GM21423 (cell line): ENCODE data around the gene VSNL1.

Source experiments
- ATAC-seq: cut with Tn5 transposase; IDR thresholded peaks from one replicate; pipeline ENCODE4 v1.9.1; 2021; ENCODE audit warnings: mild to moderate bottlenecking, moderate library complexity; ENCODE audit not compliant: unreplicated experiment

Gene VSNL1

DNA sequence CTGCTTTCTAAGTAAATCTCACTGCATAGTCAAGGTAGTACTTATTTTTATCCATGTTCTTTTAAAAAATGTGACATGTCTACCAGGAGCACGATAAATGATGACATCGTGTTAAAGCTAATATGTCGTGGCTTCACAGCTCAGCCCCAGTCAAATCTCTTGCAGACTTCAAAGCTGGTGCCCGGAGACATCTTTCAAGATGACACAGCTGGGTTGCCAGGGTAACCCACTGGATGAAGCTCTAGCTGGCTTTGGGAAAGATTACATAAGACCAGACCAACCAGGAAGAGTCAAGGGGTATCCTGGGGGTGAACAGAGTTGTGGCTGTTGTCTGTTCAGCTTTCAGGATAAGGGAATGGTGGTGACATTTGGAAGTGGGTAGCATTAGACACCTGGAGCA is 67.8 kb downstream of the VSNL1 start:
- no peak for ATAC-seq

DNA sequence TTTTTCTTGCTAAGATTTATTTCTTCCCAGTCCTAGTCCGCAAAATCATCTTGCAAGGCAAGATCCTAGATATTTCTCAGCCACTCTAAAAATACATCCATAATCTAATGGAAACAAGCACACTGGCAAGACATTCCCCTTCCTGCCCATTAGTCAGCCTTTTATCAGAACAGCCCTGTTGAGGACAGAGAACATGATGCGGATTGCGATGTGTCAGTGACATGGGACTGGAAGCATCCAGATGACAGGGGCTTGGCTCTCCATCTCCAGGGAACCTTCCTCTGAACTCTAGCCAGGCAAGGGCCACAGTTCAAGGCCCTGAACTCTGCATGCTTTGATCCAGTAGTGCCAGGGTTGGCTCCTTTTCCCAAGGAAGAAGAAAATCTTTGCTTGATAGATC is 70.0 kb downstream of the VSNL1 start:
- ATAC-seq: no peak

DNA sequence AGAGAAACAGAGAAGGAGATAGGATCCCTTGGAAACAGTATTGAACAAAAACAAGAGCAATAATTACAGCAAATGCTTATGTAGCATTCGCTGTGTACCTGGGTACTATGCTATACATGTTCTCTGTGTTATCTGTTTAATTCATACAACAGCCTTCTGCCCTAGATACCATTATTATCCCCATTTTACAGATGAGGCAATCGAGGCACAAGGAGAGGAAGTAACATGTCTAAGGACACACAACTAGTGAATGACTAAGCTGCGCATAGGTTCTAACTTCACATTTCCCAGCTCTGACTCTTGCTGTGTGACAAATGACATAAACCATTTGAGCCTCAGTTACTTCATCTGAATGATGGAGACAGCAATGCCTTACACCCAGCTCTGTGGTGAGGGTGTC is 70.5 kb downstream of the VSNL1 start:
- ATAC-seq: no peak

DNA sequence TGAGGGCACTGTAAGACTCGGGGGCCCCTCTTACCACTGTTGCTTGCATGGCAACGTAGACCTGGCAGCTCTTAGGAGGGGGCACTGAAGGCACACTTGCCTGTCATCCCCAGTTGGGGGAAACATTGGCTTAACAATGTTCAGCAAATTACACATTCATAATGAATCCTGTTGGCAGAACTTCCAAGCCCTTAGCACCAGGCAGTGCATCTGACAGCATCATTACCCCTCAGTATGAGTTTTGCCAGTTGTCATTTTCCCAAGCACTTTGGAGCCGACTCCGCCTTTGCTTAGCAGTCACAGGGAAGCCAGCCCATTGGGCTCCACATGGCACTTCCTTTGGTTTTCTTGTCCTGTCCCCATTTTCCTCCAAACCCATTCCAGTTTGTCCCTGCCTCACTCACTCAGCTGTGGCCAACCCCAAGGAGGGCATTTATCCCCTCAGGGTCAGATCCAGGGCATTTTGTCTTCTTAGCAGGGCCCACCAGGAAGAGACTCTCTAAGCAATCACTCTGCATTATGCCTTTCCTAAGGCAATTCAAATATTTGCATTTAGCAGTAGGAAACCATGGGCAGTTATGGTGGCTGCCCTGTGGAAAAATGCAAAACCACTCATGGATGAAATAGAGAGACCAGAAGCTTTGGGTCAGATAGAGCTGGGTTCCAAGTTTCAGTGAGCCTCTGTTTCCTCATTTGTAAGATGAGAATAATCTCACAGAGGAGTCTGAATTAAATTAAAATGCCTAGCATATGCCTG is 73.9 kb downstream of the VSNL1 start:
- ATAC-seq: no peak

DNA sequence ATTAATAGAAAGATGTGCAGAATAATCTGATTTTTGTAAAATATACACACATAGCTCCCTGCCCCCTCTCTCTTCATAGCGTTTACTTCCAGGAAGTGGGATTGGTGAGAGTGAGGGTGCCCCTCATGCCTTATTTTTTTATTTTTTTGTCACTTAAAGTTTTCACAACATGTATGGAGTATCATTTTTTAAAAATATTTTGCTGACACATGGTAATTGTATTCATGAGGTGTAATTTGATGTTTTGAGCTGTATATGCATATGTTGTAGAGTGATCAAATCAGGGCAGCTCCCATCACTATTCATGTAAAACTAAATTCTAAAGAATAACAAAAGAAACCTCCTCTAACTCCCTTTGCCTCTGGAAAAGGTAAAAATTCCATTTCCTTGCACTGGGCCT is 74.7 kb downstream of the VSNL1 start:
- no peak for ATAC-seq

DNA sequence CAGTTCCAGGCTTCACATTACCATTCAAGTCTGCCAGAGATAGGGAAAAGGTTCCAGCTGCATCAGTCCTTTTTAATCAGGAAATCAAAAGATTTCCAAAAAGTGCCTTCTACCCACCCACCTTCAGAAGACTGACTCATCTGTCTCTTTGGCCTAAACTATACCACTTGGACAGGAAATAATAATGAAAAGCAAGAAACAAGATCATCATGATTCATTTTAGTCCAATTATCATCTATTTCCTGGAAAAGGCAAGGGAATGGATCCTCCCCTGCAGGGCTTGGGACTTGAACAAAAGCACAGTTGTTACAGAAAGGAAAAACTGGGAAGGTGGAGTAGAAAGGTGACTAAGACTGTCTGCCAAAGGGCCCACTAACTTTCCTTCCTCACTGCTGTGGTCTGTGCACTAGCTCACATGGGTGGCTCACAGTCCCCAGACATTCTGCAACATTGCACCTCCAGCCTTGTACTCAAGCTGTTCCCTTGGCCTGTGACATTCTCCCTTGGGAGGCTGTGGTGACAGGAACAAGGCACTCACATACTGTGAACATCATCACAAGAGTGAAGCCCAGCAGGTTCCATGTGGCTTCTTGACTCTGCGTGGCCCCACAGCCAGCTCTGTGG is 75.3 kb downstream of the VSNL1 start:
- no peak for ATAC-seq

DNA sequence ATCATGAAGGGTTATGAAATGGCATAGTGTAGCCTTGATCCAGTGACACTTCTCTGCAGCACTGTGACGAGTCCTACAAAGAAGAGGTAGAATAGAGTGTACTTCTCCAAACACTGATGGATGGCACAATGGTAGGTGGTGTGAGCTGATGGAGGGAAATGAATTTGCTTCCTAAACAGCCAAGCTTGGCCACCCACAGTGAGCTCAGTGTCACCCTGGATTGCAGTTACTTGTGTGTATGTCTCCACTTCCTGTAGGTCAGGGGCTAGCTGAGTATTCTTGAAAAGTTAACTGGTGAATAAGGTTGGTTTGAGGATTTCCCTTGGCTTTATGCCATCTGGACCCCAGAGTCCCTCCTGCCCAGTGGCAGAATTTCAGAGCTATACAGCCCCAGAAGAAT is 75.9 kb downstream of the VSNL1 start:
- ATAC-seq: no peak

DNA sequence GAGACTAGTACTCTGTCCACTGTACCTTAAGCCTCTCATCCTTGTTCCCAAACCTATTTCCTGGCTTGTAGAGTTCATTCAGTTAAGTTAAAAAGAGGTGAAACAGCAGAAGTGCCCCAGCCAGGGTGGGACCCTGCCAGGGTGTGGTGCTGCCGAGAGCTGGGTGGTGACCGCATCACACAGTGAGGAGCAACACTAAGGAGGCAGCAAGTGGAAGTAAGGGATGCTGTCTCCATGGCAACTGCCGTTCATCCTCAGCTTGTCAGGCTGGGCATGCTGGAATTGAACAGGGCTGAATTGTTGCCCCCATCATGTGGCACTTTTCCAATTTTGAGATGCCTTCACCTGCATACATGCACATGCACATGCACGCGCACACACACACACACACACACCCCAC is 77.0 kb downstream of the VSNL1 start:
- ATAC-seq: no peak

DNA sequence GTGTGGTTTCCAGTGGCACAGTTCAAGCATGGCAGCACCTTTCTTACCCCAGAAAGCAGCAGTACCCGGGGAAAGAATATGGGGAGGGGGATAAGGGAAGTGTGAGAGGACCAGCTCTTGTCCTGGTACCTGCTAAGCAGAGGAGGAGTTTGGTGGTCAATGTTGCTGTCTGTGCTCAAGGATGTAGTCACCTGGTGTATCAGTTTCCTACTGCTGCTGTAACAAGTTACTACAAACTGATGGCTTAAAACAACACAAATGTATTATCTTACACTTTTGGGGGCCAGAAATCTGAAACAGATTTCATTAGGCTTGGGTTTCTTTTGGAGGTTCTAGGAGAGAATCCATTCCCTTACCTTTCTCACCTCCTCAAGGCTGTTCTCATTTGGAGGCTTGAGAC is 77.5 kb downstream of the VSNL1 start:
- no peak for ATAC-seq

DNA sequence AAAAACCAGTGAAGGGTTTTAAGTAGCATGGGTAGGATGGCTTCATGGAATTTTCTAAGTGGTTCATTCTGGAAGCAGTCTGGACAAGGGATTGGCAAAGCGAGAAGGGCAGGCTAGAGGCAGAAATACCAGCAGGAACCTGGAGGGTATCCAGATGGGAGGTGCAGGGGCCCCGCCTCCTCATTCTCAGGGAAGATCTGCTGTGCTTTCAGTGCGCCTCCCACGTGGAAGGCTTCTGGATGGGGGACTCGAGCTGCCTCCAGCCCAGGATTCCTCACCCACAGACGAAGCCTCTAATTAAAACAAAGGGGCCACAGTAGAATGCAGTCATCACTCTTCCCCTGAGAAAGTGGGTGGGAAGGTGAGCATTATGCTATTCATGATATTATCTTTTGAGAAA is 79.8 kb downstream of the VSNL1 start:
- ATAC-seq: no peak

DNA sequence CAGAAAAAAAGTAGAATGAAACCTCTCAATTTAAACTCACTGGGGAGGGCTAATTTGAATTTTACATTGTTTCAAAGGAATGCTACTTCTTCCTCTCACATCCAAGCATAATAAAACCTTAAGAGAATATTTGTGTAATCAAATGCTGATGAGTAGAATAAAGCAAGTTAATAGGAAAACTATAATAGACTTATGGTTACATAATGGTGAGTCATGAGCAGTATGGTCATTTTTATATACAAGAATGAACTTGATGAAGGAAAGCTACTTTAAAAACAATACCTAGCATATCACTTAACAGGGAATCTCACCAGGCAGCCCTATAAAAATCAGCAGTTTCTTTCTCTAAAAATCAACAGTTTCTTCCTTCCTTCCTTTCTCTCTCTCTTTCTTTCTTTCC is 80.3 kb downstream of the VSNL1 start:
- no peak for ATAC-seq

DNA sequence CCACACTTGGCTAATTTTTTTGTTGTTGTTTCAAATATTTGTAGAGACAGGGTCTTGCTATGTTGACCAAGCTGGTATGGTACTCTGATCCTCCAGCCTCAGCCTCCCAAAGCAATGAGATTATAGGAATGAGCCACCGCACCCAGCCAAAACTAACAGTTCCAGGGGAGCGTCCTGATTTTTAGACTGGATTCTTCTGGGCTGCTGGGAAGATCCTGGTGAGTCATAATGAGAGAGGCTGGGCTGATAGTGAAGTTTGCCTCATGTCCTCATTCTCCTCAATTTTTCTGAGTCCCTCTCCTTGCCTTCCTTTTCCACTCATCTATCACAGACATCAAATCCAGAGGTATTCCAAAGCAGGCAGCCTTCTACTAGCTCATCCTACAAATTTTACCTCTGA is 81.3 kb downstream of the VSNL1 start:
- no peak for ATAC-seq

DNA sequence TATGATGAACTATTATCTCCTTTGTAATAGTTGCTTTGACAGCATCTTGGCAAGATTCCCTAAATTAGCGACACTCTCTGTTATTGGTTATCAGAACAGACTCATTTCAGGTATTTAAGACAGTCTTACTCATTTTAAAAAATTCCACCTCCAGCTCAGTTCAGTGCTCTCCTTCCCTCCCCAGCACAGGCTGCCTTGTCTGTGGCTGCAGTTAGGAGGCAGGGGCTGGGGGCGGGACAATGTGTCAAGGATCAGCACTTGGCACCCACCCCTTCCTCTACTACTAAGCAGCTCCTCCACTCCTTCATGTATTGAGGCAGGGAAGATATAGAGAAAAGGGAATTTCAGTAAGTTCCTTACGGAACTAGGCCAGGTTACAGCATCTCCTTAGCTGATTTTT is 85.0 kb downstream of the VSNL1 start:
- ATAC-seq: no peak

DNA sequence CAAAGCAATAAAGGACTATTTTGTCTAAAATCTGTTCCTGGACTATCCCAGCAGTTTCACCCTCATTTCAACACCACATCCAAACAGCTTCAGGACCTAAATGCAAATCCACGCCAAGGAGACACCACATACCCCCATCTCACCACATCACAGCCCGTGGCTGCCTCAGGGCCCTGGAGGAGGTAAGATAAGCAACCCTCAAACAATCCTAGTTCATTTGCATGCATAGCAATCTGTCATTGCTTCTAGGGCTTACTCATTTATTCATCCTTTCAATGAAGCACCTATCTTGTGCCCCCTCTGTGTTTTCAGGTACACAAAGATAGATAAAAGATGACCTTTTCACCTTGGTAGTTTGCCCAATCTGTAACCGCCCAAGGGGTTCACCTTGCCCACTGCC is 86.5 kb downstream of the VSNL1 start:
- no peak for ATAC-seq

DNA sequence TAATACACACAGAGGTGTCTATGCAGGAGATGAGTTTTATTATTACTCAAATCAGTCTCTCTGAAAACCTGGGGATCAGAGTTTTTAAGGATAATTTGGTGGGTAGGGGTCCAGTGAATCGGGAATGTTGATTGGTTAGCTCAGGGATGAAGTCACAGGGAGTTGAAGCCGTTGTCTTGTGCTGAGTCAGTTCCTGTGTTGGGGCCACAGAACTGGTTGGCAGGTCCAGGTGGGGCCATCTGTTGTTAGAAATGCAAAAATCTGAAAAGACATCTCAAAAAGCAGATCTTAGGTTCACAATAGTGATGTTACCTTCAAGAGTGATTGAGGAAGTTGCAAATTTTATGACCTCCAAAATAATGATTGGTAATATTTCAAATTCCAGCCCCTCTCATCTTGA is 86.9 kb downstream of the VSNL1 start:
- ATAC-seq: no peak

DNA sequence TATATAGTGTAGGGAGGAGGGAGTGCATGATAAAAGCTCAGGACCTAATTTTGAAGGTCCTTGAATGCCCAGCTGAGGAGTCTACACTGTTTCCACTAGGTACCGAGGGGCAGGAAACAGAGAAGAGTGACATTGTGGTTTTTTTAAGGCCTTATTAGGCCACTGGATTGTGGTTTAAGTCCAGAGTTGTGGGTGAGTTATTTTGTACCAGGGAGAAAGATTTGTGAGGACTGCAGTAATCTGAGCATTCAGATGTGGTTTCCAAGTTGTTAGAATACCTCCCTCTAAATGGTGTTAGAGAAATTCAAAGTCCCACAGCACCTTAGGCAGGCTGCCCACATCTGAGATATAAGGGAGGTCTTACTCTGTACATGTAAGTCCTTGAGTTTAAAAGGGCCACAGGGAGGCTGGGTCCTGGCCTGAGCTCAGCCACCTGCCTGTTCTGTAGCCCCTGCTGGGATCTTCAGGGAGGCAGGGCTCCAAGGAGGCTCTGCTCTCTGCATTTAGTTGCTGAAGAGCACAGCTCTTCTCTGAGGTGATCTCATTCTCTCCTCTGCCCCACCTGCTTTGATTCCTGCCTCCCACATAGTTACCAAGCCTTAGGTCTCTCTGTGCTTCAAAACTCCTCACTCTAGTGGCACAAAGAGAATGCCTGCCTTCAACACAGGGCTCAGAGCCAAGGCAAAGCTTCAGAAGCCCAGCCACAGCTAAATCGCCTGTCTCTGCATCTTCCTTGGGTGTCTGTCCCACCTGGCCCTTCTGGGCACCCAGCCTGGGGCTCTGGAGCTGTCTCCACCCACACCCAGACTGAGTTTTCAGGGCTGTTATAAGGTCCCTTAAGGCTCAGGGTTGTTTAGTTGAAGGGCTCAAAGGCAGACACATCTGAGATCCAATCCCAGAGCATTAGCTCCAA is 88.1 kb downstream of the VSNL1 start:
- ATAC-seq: peak; percentile 55

DNA sequence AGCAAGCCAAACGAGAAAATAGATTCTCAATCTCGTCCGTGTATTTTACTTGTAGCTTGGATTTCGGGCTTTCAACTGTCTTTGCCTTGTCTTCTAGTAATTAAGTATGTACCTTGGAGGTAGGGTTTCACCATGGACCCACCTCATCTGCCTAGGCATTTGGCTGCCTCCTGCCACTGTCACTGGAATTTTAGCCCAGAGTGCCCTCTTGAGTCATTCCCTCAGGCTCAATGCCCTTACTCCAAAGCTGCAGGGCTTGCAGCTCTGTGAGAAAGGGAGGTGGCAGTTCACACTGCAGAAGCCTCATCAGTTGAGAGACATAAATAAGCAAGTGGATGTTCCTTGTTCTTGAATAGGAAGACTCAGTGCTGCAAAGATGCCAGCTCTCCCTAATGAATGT is 89.6 kb downstream of the VSNL1 start:
- ATAC-seq: no peak

DNA sequence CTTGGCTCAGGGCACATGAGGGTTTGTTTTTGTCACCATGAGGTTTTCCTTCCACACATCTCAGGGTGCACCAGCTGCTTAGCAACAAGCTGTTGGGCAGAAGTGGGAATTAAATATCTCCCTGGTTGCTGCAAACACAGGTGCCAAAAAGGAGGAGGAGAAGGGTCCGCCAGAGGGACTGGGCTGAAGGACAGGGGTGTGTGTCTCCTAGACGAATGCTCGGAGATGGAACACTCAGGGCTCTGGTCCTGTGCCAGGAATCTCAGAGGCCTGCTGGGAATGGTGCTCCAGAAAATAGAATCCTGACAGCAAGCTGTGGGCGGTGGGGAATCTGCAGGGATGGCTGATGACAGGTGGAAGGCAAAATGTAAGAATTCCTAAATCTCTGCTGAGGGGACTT is 94.5 kb downstream of the VSNL1 start:
- no peak for ATAC-seq

DNA sequence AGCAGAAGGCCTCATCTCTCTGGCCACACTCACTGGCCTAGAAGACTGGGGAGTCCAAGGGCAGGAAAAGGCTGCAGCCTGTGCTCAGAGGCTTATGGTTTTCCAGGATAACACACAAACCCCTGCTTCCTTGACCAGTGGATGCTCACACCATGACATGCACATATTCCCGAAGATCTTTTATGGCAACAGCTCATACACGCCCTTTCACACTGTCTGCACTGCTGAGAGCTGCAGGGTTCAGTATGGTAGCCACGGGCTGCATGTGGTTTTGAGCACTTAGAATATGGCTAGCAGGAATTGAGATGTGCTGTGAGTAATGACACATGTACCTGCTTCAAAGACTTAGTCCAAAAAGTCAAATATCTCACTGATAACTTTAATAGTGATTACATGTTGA is 95.8 kb downstream of the VSNL1 start:
- no peak for ATAC-seq

DNA sequence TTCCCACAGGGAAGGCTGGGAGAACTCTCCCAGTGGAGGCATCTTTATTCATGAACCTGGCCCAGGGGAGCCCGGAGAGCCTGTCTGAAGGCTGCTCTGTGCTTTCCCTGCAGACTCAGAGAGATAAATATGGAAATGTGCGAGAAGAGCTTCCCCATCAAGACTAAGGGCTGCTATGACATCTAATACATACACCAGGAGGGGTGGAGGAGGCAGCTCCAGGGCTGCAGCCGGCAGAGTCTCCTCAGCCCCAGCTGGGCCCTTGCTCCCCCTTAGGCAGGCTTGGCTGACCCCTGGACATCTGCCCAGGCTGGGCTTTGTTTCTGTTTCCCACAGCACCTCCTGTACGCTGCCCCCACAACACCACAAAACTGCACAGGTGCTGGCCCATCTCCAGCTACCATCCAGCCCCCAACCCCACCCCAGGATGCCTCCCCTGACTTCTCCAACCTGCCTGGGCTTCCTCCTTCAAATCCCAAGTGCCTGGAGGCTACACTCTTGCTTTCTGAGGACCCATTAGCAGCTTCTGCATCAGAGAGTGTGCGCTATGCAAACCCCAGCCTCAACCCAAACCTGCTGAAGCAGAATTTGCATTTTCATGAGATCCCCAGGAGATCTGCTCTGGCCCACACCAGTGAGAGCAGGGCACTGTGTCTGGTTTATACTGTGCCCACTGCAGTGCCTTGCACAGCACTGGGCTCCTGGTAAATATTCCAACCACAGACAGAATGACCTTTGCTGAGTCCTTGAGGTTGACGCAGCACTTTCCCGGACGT is 96.8 kb downstream of the VSNL1 start:
- no peak for ATAC-seq

DNA sequence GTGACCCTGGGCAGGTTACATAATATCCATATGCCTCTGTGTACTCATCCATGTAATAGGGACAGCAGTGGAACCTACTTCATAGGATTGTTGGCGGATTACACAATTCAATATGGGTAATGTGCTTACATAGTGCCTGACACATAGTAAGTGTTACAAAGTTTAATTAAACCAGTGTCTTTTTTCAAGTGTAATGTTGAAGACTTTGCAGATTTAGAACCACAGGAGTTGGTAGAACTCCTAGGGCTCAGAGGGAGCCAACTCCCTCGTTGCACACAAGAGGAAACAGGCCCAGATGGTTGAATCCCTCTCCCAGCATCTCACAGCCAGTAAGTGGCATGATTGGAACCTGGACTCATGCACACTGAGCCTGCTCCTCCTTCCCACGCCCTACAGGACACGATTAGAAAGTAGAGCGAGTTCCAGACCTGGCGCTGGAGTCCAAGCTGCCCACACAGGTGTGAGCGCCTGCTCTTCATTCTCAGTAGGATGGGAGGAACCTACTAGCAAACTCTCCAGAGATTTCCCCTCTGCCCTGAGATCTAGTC is 97.8 kb downstream of the VSNL1 start:
- no peak for ATAC-seq
